GM19238 (cell line): Measurements from ENCODE around the gene NEAT1.
A peak's percentile ranks its signal among the peaks of the same experiment; 100 is the strongest.

Experiments used
- DNase-seq: peaks from one replicate; pipeline ENCODE4 v3.0.0; 2011; ENCODE audit warnings: low spot score; ENCODE audit not compliant: insufficient read length

The NEAT1 gene

DNA sequence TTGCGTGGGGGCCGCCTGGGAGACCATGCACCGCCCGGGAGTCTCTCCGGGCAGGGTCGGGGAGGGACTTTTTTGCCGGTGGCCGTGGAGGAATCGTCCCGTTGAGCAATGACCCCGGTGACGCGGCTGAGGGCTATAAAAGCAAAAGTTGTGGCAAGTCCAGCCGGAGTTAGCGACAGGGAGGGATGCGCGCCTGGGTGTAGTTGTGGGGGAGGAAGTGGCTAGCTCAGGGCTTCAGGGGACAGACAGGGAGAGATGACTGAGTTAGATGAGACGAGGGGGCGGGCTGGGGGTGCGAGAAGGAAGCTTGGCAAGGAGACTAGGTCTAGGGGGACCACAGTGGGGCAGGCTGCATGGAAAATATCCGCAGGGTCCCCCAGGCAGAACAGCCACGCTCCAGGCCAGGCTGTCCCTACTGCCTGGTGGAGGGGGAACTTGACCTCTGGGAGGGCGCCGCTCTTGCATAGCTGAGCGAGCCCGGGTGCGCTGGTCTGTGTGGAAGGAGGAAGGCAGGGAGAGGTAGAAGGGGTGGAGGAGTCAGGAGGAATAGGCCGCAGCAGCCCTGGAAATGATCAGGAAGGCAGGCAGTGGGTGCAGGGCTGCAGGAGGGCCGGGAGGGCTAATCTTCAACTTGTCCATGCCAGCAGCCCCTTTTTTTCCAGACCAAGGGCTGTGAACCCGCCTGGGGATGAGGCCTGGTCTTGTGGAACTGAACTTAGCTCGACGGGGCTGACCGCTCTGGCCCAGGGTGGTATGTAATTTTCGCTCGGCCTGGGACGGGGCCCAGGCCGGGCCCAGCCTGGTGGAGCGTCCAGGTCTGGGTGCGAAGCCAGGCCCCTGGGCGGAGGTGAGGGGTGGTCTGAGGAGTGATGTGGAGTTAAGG is at the start of gene NEAT1:
NEAT1 (plus strand) TSS at position 166 of the 883 bp plus-strand sequence.
- DNase-seq, result peak; percentile 42

DNA sequence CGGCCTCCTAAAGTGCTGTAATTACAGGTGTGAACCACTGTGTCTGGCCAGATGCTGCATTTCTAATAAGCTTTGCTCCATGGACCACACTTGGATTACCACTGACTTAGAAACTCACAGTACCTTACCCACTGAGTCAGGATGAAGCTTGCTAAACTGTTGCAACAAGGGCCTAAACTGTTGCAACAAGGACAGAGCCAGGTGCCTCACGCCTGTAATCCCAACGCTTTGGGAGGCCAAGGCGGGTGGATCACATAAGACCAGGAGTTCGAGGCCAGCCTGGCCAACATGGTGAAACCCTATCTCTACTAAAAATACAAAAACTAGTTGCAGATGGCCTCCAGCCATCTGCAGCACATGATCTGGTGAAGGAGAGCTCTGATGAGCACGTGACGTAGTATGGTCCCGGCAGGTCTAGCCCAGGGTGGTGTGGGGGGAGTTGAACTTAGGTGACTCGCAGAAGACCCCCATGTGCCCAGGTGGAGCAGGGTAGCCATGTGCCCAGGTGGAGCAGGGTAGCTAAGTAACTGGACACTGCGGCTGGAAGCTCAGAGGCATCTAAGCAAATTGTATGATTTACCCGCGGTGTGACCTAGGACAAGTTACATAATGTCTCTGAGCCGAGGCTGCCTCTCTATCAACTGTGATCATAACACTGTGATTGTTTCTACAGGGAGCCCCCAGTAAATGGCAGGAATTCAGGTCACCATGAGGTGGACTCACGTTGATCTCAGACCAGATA is 48.6 kb upstream of the NEAT1 start:
- DNase-seq, result no peak

GRCh38 chr11:65375012-65375411 is 47.6 kb upstream of the NEAT1 start:
- no peak for DNase-seq

GRCh38 chr11:65376138-65376713 is 46.4 kb upstream of the NEAT1 start:
- no peak for DNase-seq

- no peak for DNase-seq
Observed at GRCh38 chr11:65377036-65377435, 45.6 kb upstream of the NEAT1 start.

GRCh38 chr11:65377777-65378176 is 44.8 kb upstream of the NEAT1 start:
- no peak for DNase-seq

- no peak for DNase-seq
Observed at GRCh38 chr11:65378208-65378927, 44.2 kb upstream of the NEAT1 start.

- DNase-seq, result no peak
Observed at GRCh38 chr11:65378928-65379638, 43.5 kb upstream of the NEAT1 start.

- DNase-seq, result no peak
Observed at GRCh38 chr11:65379698-65380459, 42.7 kb upstream of the NEAT1 start.

DNA sequence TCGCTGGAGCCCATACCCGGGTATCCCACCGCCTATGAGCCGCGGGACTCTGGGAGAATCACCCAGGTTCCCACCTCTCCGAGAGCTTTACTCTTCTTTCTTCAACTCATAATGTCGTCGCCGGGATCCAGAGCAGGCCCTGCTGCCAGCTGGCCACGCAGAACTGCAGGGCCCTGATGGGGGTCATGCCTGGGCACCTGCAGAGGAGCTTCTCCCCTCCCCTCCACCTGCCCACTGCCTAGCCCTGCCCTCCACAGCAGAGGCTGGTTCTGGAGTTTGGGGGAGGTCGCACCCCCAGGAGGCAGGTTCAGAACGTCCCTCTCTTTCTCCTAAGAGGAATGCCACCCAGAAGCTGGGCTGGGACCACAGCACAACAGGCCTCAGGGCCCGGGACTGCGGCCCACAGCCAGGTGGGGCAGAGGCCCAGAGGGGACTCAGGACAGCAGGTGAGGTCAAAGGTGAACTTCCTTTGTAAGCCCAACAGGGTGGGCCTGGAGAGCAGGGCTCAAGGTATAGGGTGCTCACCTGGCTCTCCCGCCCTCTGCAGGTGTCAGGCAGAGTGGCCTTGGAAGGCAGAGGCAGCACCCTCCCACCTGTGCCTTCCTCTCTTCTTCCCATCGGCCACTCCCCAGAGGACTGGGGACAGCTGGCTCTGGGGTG is 42.0 kb upstream of the NEAT1 start:
- DNase-seq, result no peak

GRCh38 chr11:65381716-65382032 is 40.9 kb upstream of the NEAT1 start:
- no peak for DNase-seq

DNA sequence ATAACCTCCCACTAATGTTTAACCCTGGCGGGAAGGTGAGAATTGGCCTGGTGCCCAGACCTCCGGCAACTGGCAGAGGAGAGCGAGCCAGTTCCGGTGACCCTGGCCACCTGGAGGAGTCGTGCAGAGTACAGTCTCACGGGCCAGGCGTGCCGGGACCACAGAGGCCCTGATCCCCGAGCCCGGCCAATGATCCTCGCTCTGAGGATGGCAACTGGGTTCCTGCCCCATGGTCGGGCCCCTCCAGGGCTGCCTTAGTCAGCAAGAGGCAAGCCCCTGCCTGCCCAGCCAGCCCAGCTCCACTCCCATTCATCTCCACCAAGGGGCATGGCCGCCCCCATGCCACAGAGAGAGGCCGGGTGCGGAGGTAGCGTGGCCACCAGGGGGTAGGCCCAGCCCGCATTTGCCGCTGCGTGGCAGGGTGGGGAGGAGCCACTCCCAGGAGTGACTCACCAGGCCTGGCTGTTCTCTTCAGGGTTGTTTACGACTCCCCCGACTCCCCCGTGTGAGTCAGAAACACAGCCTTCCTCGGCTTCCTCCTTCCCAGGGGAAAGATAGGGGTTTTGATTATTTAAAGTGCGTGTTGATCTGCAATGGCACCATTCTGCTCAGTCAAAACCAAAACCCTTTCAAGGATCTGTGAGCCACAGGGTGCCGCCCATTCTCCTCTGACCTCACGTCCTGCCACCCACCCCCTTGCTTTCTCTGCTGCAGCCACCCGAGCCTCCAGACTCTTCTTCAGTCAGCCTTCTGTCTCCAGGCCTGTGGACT is 40.4 kb upstream of the NEAT1 start, which contains the start of gene SLC25A45:
SLC25A45 (minus strand) TSS at position 614 of the 771 bp plus-strand sequence. CDS start 695 bp downstream, outside the sequence.
- DNase-seq, result peak; percentile 65

- no peak for DNase-seq
Observed at GRCh38 chr11:65382804-65383368, 39.7 kb upstream of the NEAT1 start.

DNA sequence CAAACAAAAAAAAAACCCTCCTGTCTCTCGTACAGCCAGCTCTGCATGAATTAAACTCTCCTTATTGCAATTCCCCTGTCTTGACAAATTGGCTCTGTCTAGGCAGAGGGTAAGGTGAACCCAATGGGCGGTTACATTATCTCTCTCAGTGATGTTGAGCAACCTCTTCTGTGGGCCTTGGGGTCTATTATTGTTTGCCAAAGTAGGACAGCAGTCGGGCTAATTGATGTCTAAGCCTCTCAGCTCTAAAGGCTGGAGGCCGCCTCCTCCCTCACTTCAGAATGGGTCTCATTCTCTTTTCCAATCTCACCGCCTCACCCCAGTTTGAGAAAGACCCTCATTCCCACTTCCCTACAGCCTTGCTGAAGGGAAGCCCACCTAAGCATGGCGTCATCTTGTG is 38.8 kb upstream of the NEAT1 start:
- DNase-seq, result no peak

- no peak for DNase-seq
Observed at GRCh38 chr11:65384301-65384889, 38.2 kb upstream of the NEAT1 start.

- peak; percentile 93 for DNase-seq
Observed at GRCh38 chr11:65386307-65387140, 36.1 kb upstream of the NEAT1 start, which contains the start of gene FRMD8. FRMD8 (plus strand) TSS chr11:65386637; CDS start chr11:65387037, 400 bp downstream.

GRCh38 chr11:65388731-65389130 is 33.9 kb upstream of the NEAT1 start:
- no peak for DNase-seq
